Measurements from ENCODE around the gene HMCN2.

Gene HMCN2

DNA sequence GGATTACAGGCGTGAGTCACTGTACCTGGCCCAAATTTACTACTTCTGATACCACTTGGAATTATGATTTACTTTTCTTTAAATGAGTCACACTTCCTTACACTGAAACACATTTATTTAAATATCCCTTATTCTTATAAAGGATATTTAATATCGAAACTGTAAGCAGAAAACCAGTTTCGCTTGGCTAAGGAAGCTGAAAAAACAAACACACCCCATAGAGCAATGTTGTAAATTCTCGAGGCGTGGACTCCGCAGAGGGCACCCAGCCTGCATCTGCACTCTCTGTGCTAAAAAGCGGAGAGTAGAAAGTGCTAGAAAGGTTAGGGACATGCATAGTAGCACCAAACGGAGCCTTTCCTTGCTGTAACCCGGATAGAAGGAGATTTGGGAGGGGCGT, 86.5 kb downstream of the HMCN2 start:
- Histone ChIP-seq H3F3A (ENCODE audit: low read depth) (no peaks in the 10 kb centered on the region), H4K20me1 (ENCODE audit: insufficient read depth, low read length, poor library complexity, severe bottlenecking) (no peaks in the 10 kb centered on the region), H3K36me3 (ENCODE audit: insufficient read depth, low read length) (no peaks in the 10 kb centered on the region), H2AFZ (ENCODE audit: low read length) (no peak overlapping the region), H3K79me2 (ENCODE audit: insufficient read depth, low read length) (no peaks in the 10 kb centered on the region), H3K4me3 (ENCODE audit: low read length, poor library complexity, severe bottlenecking) (no peak overlapping the region), H3K9ac (ENCODE audit: low read depth, low read length, poor library complexity, severe bottlenecking) (no peak overlapping the region), H3K9me2 (replicated peaks; ENCODE audit: low read depth, low read length) (no peaks in the 10 kb centered on the region), H3K9me3 (ENCODE audit: insufficient read depth, low read depth, low read length) (no peaks in the 10 kb centered on the region), H3K4me1 (ENCODE audit: insufficient read depth, low read length, poor library complexity, severe bottlenecking) (no peaks in the 10 kb centered on the region), H3K4me2 (ENCODE audit: low read depth, low read length, poor library complexity, severe bottlenecking) (no peak overlapping the region), H3K27me3 (ENCODE audit: insufficient read depth, low read length, poor library complexity, severe bottlenecking) (no peaks in the 10 kb centered on the region)
- TF ChIP-seq, protein P1, sequence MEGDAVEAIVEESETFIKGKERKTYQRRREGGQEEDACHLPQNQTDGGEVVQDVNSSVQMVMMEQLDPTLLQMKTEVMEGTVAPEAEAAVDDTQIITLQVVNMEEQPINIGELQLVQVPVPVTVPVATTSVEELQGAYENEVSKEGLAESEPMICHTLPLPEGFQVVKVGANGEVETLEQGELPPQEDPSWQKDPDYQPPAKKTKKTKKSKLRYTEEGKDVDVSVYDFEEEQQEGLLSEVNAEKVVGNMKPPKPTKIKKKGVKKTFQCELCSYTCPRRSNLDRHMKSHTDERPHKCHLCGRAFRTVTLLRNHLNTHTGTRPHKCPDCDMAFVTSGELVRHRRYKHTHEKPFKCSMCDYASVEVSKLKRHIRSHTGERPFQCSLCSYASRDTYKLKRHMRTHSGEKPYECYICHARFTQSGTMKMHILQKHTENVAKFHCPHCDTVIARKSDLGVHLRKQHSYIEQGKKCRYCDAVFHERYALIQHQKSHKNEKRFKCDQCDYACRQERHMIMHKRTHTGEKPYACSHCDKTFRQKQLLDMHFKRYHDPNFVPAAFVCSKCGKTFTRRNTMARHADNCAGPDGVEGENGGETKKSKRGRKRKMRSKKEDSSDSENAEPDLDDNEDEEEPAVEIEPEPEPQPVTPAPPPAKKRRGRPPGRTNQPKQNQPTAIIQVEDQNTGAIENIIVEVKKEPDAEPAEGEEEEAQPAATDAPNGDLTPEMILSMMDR (conservative IDR thresholded peaks at IDR 0.05; ENCODE audit: low read length), result no peak
- no peak for TF ChIP-seq EZH2phosphoT487 (IDR thresholded peaks at IDR 0.05; ENCODE audit: borderline replicate concordance)

DNA sequence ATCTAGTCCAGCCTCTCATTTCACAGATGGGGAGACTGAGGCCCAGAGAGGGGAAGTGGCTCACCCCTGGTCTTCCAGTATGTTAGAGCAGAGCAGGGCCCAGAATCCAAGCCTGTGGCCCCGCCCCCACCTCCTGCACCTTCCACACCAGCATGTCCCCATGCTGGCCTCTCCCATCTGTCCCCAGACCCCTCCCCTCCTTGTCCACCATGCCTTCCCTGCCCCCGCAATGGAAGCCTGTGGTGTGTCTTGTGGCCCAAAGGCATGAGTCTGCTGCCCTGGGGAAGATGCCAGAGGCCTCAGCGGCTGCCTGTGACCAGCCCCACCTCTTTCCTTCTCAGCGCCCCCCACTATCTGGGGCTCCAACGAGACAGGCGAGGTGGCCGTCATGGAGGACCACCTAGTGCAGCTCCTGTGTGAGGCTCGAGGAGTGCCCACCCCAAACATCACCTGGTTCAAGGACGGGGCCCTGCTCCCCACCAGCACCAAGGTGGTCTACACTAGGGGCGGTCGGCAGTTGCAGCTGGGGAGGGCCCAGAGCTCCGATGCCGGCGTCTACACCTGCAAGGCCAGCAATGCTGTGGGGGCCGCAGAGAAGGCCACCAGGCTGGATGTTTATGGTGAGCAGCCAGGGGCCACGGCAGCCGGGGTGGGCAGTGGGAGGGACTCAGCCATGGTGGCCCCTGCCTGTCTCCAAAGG, 87.2 kb downstream of the HMCN2 start:
- H3K9ac ChIP-seq (ENCODE audit: low read depth, low read length, poor library complexity, severe bottlenecking), result no peak overlapping the region
- no peaks in the 10 kb centered on the region for H3K4me1 ChIP-seq (ENCODE audit: insufficient read depth, low read length, poor library complexity, severe bottlenecking)

DNA sequence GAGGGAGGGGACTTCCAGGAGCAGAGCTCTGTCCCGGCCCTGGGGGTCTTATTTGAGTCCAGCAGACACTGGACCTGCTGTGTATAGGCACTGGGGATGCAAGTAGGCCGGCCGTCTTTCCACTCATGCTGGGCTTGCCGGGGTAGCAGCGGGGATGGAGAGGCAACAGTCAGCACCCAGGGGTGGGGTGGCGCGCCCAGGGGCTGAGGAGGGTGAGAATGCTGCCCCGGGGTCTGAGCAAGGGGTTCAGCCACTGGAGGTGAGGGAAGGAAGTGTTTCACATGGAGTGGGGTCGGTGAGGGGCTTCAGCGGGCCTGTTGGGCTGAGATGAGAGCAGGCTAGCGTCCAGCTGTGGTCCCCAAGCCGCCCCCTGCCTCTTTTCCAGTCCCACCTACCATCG, 88.8 kb downstream of the HMCN2 start:
- Histone ChIP-seq H3K4me1 (ENCODE audit: insufficient read depth, low read length, poor library complexity, severe bottlenecking) (no peaks in the 10 kb centered on the region), H3K79me2 (ENCODE audit: insufficient read depth, low read length) (no peaks in the 10 kb centered on the region), H3K9me2 (replicated peaks; ENCODE audit: low read depth, low read length) (no peaks in the 10 kb centered on the region), H3K4me3 (ENCODE audit: low read length, poor library complexity, severe bottlenecking) (no peak overlapping the region), H3K9me3 (ENCODE audit: insufficient read depth, low read depth, low read length) (no peaks in the 10 kb centered on the region), H2AFZ (ENCODE audit: low read length) (no peak overlapping the region), H3K9ac (ENCODE audit: low read depth, low read length, poor library complexity, severe bottlenecking) (no peak overlapping the region), H4K20me1 (ENCODE audit: insufficient read depth, low read length, poor library complexity, severe bottlenecking) (no peaks in the 10 kb centered on the region), H3K4me2 (ENCODE audit: low read depth, low read length, poor library complexity, severe bottlenecking) (no peak overlapping the region), H3K27me3 (ENCODE audit: insufficient read depth, low read length, poor library complexity, severe bottlenecking) (no peaks in the 10 kb centered on the region), H3F3A (ENCODE audit: low read depth) (no peaks in the 10 kb centered on the region), H3K36me3 (ENCODE audit: insufficient read depth, low read length) (no peaks in the 10 kb centered on the region)
- no peak for TF ChIP-seq EZH2phosphoT487 (IDR thresholded peaks at IDR 0.05; ENCODE audit: borderline replicate concordance)
- TF ChIP-seq, protein P1 (conservative IDR thresholded peaks at IDR 0.05; ENCODE audit: low read length), result no peak

More for the DNA sequence above, 87.2 kb downstream of the HMCN2 start:
- H3K4me3 ChIP-seq (ENCODE audit: low read length, poor library complexity, severe bottlenecking), result no peak overlapping the region
- H3K36me3 ChIP-seq (ENCODE audit: insufficient read depth, low read length), result no peaks in the 10 kb centered on the region
- no peaks in the 10 kb centered on the region for H3F3A ChIP-seq (ENCODE audit: low read depth)
- no peak overlapping the region for H3K4me2 ChIP-seq (ENCODE audit: low read depth, low read length, poor library complexity, severe bottlenecking)
- H3K27me3 ChIP-seq (ENCODE audit: insufficient read depth, low read length, poor library complexity, severe bottlenecking), result no peaks in the 10 kb centered on the region
- H3K9me2 ChIP-seq (replicated peaks; ENCODE audit: low read depth, low read length), result no peaks in the 10 kb centered on the region
- no peak overlapping the region for H2AFZ ChIP-seq (ENCODE audit: low read length)
- H3K79me2 ChIP-seq (ENCODE audit: insufficient read depth, low read length), result no peaks in the 10 kb centered on the region
- H3K9me3 ChIP-seq (ENCODE audit: insufficient read depth, low read depth, low read length), result no peaks in the 10 kb centered on the region
- TF ChIP-seq, protein P1 (conservative IDR thresholded peaks at IDR 0.05; ENCODE audit: low read length), result no peak
- TF ChIP-seq EZH2phosphoT487 (IDR thresholded peaks at IDR 0.05; ENCODE audit: borderline replicate concordance), result no peak
- H4K20me1 ChIP-seq (ENCODE audit: insufficient read depth, low read length, poor library complexity, severe bottlenecking), result no peaks in the 10 kb centered on the region
